Frontal cortex (tissue), 4 donors: Measurements from ENCODE around the gene ANO6. TPM values are rescaled to one million over a fixed set of nuclear protein-coding genes. Genes with fewer than 3 reads are reported as not detected.

ENCODE experiments used
- DNase-seq, 2 donors: peaks; one replicate each; pipeline ENCODE4 v3.0.0; 2012; ENCODE audit warnings: low spot score in 2 of 2
- FAIRE-seq: peaks from 2 replicates; lab custom pipeline; 2012; peaks lifted over from hg19 to GRCh38; lab: Jason Lieb, UNC
- total RNA-seq: library from RNA; depleted of rRNA; stranded (reverse); fragments of >200 nt; gene quantifications from one replicate; pipeline ENCODE4 v1.2.3, GENCODE V29; 2014
- donor health status: control.
- donor health status: control.
- donor health status: control.

The ANO6 gene
- total RNA-seq, 1 donor from 2014 or later: 9.4 TPM

DNA sequence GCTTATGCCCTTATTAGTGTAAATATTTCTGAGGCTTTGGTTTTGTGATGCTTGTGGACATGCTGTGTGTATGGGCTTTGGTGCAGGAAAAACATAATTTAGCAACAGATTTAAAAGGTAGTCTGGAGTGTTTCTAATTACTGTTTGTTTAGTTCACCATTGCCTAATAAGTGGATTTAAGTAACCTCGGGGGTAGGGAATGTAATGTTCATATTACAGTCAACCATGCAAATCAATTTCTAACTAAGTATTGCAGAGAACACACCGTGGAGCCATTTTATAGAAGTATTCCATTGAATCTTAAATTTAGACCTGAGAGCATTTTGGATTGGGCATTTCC lies 53.5 kb downstream of the ANO6 start:
- FAIRE-seq: no peak
- DNase-seq: no peak

DNA sequence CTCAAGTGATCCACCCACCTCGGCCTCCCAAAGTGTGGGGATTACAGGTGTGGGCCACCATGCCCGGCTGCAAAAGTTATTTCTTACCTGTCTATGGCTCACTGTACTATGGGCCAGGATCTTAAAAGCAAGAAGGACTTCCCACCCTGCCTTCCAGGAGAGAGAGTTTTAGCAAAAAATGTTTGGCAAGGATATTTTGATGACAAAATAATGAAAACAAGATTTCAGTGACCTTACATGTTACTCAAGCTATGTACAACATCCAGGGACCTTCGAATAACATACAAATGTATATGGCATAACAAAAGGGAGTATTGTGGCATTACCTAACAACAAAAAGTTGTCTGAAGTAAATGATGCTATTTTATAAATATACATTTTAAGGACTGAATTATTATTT lies 55.1 kb downstream of the ANO6 start:
- no peak for DNase-seq
- no peak for FAIRE-seq

DNA sequence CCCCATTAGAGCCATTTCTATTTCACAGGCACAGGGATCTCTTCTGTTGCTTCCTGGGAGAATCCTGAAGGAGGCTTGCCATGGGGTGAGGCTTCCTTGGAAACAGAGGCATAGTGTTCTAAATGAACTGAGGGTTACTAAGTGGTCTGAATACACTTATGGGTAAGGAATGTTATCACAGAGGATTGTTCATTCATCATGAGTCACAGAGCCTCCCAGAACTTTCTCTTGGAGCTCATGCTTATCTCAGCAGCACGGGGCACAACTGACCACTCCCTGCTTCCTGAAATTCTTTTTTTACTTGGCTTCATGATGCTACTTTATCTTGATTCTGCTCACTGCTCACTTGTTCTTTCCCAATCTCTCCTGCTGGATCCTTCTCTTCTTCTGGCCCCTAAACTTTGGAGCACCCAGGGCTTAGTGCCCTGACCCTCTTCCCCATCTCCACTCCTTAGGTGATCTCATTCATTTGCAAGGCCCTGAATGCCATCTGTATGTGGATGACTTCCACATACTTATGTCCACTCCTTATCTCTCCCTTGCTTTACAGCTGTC lies 57.9 kb downstream of the ANO6 start:
- DNase-seq: no peak
- FAIRE-seq: no peak

DNA sequence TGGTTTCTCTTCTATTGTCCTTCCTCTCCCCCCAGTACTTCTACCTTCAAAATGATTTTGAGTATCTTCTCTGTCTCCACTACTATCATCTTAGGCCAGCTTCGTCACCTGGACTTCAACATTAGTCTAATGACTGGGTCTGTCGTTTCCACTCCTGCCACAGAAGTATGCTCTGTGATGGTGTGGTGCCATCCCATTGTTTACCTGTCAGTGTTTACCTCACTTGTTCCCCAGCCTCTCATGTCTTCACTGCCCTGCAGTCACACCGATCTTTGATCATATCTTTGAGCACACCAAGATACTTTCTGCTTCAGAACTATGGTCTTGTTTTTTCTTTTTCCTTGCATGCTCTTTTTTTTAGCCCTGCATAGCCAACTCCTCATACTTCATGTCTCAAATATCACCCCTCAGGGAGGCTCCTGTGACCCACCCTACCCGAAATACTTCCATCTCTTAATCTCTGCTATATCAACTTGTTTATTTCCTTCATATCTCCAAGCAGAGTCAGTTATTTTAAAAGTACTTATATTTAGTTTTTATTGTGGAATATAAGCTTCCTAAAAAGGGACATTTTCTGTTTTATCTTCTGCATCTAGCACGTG lies 60.4 kb downstream of the ANO6 start:
- DNase-seq: no peak
- FAIRE-seq: no peak

DNA sequence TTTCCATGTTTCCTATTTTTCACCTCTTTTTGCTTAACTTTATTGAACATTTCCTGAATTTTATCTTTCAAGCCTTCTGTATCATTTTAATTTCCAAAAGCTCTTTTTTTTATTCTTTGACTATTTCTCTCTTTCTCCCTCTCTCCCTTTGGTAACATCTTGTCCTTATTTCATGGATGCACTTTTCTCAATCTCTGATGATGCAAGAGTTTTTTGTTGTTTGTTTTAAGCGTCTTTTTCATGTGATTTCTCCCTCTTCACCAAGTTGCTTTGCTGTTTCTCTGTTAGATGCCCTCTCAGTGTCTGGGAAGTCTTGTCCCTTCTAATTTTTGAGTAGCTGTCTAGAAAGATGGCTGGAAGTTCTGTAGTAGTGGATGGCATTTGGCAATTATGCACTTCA lies 62.6 kb downstream of the ANO6 start:
- no peak for FAIRE-seq
- no peak for DNase-seq

DNA sequence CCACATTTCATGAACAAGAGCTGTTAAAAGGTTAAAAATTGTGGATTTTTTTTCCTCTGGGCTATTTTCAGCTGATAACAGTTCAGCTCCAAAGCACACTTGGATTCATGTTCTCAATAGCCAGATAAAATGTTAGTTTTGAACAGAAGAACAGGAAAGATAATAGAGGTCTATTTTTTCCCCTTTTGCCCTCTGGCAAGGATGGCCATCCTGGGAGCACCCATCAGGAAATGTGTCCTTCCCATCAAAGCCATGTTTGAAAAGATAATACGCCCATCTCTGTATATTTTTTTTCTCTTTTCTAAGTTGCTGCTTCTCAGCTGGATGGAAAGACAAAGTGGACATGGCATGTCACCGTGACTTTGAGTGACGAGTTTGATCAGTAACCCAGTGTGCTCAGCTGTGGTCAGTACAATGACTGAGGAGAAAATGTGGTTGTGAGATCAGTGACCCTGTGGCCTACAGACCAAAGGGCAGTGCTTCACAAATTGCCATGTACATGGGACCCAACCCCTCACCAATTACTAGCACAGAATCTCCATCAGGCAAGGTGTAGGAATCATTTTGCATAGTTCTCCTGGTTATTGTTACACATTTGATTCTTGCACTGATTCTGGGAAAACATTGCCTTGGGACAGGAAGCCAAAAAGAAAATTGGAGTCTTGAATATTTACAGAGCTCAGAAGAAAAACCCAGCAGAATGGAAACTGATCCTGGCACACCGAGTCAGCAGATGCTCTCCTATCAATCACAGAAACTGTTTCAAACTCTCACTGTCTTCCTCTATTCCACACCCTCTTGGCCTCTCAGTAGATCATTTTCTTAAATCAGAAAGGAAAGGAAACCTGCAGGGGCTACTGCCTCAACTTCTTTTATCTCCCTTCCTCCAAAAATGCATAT lies 64.3 kb downstream of the ANO6 start:
- DNase-seq: no peak
- no peak for FAIRE-seq

DNA sequence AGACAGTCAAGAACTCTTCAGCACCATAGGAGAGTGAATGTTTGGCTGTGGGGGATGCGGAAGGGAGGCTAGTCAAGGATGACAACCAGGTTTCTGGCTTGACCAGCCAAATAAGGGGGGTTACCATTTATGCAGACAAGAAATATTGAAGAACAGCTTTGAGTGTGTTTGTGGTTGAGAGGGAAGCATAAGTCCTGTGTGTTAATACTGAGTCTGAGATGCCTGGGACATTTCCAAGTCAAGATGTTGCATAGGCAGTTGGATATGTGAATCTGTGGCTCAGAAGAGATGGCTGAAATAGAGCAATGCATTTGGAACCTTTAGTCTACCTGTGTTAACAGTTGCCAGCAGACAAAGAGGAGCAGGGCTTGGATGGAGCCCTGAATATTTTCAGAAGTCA lies 66.1 kb downstream of the ANO6 start:
- FAIRE-seq: no peak
- DNase-seq: no peak

DNA sequence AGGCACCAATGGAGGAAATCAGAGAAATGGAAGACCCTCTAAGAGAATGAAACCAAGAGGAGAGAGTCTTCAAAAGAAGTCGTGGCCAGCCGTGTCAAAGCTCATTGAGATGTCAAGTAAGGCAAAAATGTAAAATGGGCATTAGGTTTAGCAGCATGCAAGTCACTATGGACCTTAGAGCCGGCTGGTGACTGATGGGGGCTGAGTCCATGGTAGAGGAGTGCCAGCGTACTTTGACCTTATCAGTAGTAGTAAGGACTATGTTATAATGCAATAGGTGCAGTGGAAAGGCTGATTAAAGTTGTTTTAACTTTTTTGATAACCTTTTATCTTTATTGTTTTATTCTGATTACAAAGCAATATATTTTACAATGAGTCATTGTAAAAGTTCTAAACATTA lies 66.5 kb downstream of the ANO6 start:
- FAIRE-seq: no peak
- no peak for DNase-seq

DNA sequence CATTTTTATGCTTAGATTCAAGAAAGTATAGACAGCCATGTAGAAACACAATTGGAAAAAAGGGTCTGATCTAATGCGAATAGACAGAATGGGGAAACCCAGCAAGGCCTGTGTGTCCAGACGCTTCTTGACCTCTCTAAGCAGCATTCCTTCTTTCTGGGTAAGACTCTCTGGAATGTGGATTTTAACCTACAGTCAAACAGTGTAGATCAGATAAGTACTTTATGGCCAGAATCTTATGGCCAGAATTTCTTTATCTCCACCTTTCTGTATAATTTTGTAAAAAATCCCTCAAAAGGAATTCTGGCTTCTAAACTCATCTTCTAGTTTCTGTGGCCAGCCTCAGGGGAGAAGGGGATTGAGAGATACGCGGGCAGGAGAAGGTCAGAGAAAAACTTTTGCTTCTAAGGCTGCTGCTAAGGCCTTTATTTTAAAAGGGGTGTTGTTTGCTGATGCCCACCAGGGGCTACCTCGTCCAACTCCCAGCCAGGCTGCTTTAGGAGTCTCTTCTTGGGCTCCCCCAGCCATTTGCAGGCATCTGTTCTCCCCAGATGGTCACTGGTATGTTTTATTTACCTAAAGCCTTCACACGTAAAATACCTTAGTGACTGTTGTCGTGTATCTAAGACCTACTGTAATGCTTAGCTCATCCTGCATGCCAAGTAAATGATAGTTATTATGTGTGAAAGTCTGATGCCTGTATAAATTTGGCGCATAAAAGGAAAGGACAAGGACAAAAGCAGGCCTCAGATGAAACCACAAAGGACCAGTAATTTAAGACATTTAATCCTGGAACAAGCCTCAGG lies 68.4 kb downstream of the ANO6 start:
- FAIRE-seq: no peak
- DNase-seq: no peak

DNA sequence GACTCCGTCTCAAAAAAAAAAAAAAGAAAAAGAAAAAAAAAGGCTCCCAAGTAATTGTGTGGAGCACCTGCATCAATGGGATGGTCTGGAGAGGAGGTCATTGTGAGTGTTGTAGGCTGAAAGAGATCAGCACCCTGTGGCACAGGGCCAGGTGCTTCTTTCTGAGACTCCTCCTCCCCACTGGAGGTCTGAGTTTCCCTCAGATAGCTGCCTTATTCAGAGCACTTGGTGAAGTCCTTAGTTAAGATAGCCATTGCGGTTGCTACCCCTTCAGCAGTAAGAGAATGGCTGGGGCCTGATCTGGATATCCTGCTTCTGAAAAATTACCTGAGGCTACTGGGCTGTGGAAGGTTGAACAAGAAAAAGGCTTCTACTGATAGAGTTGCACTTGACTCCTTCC lies 69.8 kb downstream of the ANO6 start:
- DNase-seq (no peak), FAIRE-seq (no peak)

DNA sequence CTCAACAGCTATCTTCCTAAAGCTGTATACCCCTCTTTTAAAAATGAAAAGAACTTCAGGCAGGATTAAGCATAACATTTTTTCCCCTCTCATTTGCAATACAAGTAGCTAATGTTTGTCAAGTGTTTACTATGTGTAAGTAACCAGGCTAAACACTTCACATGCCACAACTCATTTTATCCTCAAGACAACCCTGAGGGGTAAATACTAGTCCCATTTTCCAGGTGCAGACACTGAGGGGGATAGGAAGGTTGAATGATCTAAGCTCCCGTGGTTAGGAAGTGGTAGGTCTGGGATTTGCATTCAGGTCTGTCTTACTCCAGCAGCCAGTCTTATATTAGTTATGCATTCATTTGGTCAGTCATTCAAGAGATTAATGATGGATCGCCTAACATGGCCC lies 70.7 kb downstream of the ANO6 start:
- no peak for DNase-seq
- no peak for FAIRE-seq

DNA sequence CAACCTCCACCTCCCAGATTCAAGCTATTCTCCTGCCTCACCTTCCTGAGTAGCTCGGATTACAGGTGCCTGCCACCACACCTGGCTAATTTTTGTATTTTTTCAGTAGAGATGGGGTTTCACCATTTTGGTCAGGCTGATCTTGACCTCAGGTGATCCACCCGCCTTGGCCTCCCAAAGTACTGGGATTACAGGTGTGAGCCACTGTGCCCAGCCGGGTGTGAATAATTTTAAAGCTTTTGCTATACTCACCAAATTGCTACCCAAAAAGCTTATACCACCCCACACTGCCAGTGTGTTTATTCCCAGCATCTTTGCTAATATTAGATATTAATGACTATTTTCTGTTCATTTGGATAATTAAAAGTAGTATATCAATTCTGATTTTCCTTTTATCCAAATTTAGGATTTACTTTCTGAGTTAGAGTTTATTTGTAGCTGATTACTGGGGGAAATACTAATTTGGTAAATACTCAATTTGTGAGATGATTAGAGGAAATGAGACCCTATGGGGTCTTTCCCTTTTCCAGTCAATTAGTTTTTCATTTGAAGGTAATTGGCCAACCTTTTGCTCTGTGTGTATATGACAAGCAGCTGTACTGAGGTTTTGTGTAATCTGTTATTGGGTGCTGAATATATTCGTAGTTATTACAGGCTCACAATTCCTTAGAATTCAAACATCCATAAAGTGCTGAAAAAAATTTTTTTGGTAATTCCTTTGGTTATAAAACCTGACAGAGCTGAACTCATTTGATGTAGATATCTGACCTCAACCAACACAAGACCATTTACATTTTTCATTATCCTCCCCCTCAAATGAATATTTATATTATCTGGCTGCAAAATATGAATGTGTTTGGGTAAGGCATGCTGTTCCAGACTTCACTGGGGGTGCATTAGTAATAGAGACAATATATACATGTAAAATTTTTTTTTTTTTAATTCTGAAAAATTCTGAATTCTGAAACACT lies 73.6 kb downstream of the ANO6 start:
- FAIRE-seq (no peak), DNase-seq (no peak)

DNA sequence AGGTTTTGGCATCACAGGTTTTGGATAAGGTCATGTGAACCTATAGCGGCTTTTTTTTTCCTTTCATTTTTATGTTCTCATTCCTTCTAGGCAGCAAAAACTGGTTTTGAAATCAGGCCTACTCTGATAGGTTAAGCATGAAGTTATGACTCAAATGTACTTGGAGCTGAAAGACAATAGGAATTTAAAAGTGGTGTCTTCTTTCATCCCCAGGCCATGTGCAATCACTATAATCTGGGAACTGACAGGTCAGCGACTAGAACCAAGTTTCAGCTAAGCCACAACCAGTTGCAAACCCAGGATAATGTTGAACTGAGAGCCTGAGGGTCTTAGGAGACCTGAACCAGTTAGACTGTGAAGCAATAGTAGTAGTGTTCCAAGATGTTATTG lies 74.3 kb downstream of the ANO6 start:
- DNase-seq: no peak
- no peak for FAIRE-seq

DNA sequence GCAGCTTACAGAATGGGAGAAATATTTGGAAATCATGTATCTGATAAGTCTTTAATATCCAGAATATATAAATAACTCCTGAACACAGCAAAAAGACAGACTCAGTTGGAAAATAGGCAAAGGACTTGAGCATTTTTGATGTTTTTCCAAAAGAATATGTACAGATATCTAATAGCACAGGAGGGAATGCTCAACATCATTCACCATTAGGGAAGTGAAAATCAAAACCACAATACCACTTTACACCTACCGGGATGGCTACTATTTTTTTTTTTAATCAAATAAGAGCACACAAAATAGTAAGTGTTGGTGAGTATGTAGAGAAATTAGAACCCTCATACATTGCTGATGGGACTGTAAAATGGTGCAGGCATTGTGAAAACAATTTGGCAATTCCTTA lies 75.6 kb downstream of the ANO6 start:
- FAIRE-seq (no peak), DNase-seq (no peak)

DNA sequence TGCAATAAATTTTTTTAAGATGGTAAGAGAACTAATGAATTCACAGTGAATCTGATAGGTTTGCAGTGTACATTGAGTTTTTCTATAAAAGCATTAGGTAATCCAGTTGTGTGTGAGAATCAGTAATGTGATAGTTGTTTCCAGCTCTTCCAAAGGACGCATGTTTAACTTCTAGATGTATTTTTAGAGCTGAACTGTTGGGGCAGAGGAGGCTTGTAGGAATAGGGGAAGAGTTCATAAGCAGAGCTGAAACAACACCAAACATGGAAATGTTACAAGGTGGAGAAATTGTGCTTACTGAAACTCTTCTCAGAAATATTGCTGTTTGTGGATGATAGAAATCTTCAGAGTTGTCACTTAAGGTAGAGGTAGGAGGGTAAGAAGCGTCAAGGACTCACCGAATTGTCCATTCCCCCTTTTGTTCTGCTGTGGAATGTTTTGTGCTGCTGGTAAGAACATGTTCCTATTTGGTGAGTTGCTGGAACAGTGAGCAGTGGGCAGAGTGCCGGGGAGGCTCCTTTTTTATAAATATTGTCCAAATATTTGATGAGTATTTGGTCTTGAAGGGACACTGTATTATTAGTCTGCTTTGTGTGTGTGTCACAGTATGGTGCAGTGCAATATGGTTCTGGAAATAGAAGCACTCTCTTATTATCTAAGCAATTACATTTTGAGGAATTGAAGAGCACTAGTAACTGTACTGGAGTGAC lies 76.7 kb downstream of the ANO6 start:
- FAIRE-seq: no peak
- no peak for DNase-seq

DNA sequence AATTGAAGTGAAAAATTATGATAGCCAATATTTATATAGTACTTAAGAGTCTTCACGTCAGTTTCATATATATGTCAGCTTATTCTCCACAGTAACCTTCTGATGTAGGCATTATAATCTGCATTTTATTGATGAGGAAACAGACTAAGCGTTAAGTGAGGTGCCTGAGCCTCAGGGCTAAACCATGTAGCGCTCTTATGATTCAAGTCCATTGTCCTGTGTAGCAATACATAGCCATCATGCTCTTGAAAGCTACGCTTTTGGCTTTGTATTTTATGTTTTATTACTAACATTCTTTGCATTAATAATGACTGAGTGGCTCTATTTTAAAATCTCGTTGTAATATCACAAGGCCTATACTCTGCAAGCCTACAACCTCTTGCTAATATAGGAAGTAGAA lies 79.0 kb downstream of the ANO6 start:
- FAIRE-seq (no peak), DNase-seq (no peak)

DNA sequence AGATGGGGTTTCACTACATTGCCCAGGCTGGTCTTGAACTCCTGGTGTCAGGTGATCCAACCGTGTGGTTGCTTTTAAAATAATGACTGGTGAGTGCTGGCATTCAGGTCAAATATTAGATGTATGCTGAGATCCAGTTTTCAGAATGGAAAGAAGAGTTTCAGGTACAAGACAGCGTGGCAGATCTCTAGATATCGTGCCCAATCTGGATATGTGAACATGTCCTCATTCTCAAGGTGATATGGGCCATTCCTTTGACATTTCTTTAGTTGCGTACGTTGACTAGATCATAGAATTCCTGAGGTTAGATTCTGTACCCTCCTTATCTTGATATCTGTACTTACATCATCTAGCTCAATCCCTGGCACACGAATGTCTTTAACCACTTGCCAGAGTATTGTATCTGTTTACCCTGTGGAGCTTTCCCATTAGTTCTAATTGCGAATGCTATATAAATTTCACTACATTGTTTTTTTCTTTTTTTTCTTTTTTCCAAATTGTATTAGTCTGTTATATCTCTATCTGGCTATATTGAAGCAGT lies 80.2 kb downstream of the ANO6 start:
- DNase-seq: no peak
- FAIRE-seq: no peak

DNA sequence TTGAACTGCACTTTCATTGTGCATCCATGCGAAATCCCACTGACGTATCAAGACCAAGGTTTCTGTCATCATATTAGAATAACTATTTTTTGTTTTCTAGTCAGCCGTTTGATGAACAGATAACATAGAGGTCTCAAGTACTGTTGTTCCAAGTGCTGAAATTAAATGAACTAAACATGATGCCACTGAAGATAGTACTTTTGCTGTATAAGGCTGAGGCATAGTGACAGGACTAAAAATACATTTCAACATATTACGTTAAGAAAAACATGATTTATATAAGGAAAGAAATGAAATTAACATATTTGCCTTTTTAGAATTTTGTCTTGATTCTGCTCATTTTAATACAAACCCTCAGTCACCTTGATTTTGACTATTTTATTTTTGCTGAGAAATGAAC lies 82.2 kb downstream of the ANO6 start:
- FAIRE-seq: peak; percentile 15
- DNase-seq: no peak
